ENCODE data around the gene CRTC2.
A peak's percentile ranks its signal among the peaks of the same experiment; 100 is the strongest.
"Not testable (repeated sequence)": the region's sequence is repeated elsewhere in the genome, so short reads cannot be mapped to it uniquely, and the experiment has no call there.

CRTC2 gene

DNA sequence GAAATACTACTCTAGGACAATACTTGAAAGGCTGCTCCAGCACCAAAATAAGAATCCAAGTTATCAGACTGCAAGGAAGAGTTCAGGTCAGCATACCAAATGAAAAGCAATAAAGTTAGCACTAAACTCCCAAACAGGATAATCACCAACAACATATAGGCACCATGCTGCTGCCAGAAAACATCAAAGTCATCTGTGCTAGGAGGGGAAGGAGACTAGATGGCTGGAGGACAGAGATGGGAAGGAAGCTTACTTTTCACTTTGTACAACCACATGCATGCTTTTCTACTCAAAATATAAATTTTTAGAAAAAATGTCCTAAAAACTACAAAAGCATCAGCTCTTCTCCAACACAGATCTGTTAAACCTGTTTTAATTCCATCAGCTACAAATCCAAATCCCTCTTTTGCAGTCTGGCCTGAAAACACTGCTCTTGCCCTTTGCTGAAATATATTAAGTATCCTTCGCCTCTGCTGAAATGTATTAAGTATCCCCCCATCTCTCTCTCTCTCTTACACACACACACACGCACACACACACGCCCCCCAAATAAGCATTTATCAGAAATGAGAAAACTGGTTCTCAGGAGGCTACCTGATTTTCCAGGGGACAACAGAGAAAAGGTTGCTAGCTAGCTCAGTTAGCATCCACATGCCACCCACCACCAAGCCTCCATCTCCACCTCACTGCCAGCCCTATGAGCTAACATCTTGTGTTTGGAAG, 37.2 kb downstream of the CRTC2 start:
- H3K9ac ChIP-seq (ENCODE audit: low read depth, low read length): peak overlapping the region; percentile 50
- no peaks in the 10 kb centered on the region for H3K36me3 ChIP-seq (ENCODE audit: control insufficient read depth, insufficient read depth, low read length)
- no peaks in the 10 kb centered on the region for H3K27me3 ChIP-seq (ENCODE audit: control insufficient read depth, insufficient read depth, low read length)
- H3K9me3 ChIP-seq (ENCODE audit: control insufficient read depth, insufficient read depth, low read length): no peaks in the 10 kb centered on the region
- peaks cover 23% of the 10 kb centered on the region for H3K4me1 ChIP-seq (ENCODE audit: control insufficient read depth, insufficient read depth, low read length)
- H3K4me3 ChIP-seq (ENCODE audit: low read depth, low read length): peak overlapping the region; percentile 77

DNA sequence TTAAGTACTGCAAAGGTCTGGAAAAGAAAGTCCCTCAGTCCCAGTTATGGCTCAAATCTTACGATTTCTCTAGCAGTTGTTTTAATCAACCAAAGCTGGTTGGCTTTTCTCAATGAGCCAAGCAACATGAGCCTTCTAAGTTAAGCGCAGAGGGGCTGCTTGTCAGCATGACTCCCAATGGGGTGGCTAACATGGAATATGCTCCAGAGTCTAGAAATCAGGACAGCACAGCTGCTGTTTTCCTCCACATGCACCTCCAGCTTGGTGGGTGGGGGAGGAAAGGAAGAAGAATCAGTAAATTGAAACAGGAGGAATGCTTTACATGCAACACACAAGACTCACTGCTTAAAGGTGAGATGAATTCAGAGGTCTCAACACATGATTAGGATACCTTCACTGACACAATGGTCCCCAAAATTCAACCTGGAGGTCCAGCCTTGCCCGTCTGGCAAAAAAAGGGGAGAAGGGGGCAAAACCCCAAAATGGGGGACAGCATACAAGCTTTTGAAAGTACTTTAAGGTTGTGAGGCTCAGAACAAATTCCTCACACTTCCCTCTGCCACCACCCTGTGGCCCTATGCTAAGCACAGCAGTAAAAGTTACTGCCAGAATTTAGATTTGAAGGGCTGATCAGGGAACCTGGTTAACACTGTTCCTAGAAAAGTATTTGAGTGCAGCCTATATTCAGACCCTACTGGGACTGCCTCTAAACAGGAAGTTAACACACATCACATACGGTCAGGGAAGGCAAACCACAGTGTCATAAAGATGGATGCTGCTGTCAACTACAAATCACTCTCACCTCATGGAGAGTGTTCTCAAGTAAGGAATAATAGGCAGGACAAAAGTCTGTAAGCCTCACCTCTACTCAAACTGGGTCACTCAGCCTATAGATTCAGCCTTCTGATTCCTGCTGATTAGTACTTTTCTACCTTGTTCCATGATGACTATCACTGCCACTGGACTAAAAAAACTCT, 38.2 kb downstream of the CRTC2 start:
- H3K9ac ChIP-seq (ENCODE audit: low read depth, low read length): peak overlapping the region; percentile 42
- H3K9me3 ChIP-seq (ENCODE audit: control insufficient read depth, insufficient read depth, low read length): no peaks in the 10 kb centered on the region
- peaks cover 4% of the 10 kb centered on the region for H3K36me3 ChIP-seq (ENCODE audit: control insufficient read depth, insufficient read depth, low read length)
- no peaks in the 10 kb centered on the region for H3K27me3 ChIP-seq (ENCODE audit: control insufficient read depth, insufficient read depth, low read length)
- H3K4me3 ChIP-seq (ENCODE audit: low read depth, low read length): peak overlapping the region; percentile 15
- peaks cover 23% of the 10 kb centered on the region for H3K4me1 ChIP-seq (ENCODE audit: control insufficient read depth, insufficient read depth, low read length)

DNA sequence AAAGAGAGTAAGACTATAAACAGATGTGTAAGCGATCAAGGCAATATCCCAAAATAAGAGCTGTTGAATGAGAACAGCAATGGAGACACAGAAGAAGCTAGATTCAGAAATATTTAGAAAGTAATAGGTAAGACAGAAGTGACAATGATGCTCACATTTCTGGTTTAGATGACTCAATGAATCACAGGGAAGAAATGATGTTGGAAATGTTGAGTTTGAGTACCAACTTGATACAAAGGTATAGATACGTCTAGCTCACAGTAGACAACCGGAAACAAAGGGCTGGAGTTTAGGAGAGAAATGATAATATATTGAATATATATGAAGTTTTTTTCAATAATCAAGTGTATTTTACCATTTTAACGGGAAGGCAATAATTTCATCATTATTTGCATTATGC, 42.1 kb downstream of the CRTC2 start:
- Histone ChIP-seq H3K27me3 (ENCODE audit: control insufficient read depth, insufficient read depth, low read length) (no peaks in the 10 kb centered on the region), H3K4me1 (ENCODE audit: control insufficient read depth, insufficient read depth, low read length) (peaks cover 18% of the 10 kb centered on the region), H3K9me3 (ENCODE audit: control insufficient read depth, insufficient read depth, low read length) (no peaks in the 10 kb centered on the region), H3K9ac (ENCODE audit: low read depth, low read length) (no peak overlapping the region), H3K36me3 (ENCODE audit: control insufficient read depth, insufficient read depth, low read length) (peaks cover 4% of the 10 kb centered on the region), H3K4me3 (ENCODE audit: low read depth, low read length) (no peak overlapping the region)

DNA sequence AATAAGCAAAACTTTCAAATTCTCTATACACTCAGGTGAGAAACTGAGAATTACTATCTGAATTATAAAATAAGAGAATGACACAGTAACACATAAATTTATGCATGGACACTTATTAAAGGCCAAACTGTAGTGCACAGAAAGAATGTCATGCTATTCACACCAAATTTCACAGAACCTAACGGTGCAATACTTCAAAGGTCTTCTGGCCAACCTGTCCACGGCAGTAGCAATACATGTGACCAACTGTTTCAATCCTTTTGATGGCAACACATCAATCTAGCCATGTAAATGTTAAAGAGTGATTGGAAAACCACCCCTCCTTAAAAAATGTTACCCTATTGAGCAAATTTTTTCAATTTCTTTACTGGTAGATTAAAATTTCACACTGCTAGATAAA, 46.1 kb downstream of the CRTC2 start:
- Histone ChIP-seq H3K4me1 (ENCODE audit: control insufficient read depth, insufficient read depth, low read length) (no peaks in the 10 kb centered on the region), H3K36me3 (ENCODE audit: control insufficient read depth, insufficient read depth, low read length) (peaks cover 4% of the 10 kb centered on the region), H3K9ac (ENCODE audit: low read depth, low read length) (no peak overlapping the region), H3K27me3 (ENCODE audit: control insufficient read depth, insufficient read depth, low read length) (no peaks in the 10 kb centered on the region), H3K9me3 (ENCODE audit: control insufficient read depth, insufficient read depth, low read length) (no peaks in the 10 kb centered on the region), H3K4me3 (ENCODE audit: low read depth, low read length) (no peak overlapping the region)

DNA sequence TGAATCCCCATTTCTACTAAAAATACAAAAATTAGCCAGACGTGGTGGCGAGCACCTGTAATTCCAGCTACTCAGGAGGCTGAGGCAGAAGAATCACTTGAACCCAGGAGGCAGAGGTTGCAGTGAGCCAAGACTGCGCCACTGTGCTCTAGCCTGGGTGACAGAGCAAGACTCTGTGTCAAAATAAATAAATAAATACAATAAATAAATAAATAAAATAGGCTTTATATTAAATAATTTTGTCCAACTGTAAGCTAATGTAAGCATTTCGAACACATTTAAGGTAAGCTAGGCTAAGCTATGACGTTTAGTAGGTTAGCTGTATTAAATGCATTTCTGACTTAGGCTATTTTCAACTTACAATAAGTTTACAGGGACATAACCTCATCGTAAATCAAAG, 47.9 kb downstream of the CRTC2 start:
- H3K9ac ChIP-seq (ENCODE audit: low read depth, low read length); H3K27me3 ChIP-seq (ENCODE audit: control insufficient read depth, insufficient read depth, low read length); H3K36me3 ChIP-seq (ENCODE audit: control insufficient read depth, insufficient read depth, low read length); H3K4me3 ChIP-seq (ENCODE audit: low read depth, low read length); H3K9me3 ChIP-seq (ENCODE audit: control insufficient read depth, insufficient read depth, low read length); H3K4me1 ChIP-seq (ENCODE audit: control insufficient read depth, insufficient read depth, low read length): not testable (repeated sequence)

DNA sequence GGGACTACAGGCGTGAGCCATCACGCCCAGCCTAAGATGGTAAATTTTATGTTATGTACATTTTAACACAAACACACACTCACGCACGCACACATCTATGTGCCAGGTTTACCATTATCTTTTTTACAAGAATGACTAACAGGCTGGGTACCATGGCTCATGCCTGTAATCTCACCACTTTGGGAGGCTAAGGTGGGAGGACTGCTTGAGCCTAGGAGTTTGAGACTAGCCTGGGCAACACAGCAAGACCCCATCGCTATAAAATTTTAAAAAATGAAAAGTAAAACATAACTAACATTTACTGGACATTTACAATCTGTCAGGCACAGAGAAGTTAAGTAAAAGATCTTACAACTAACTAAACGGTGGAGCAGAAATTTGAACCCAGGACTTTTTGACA, 50.3 kb downstream of the CRTC2 start:
- H3K9ac ChIP-seq (ENCODE audit: low read depth, low read length): no peak overlapping the region
- no peaks in the 10 kb centered on the region for H3K36me3 ChIP-seq (ENCODE audit: control insufficient read depth, insufficient read depth, low read length)
- H3K27me3 ChIP-seq (ENCODE audit: control insufficient read depth, insufficient read depth, low read length): no peaks in the 10 kb centered on the region
- no peaks in the 10 kb centered on the region for H3K9me3 ChIP-seq (ENCODE audit: control insufficient read depth, insufficient read depth, low read length)
- no peak overlapping the region for H3K4me3 ChIP-seq (ENCODE audit: low read depth, low read length)
- no peaks in the 10 kb centered on the region for H3K4me1 ChIP-seq (ENCODE audit: control insufficient read depth, insufficient read depth, low read length)

DNA sequence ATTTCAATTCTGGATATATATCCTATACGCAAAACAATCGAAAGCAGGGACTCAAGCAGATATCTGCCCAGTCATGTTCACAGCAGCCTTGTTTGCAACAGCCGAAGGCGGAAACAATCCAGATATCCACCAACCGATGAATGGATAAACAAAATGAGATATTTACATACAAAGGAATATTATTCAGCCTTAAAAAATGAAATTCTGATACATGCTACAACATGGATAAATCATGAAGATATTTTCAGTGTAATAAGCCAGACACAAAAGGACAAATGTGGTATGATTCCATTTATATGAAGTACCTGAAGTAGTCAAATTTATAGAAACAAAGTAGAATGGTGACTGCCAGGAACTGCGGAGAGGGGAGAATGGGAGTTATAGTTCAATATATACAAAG, 51.3 kb downstream of the CRTC2 start:
- no peak overlapping the region for H3K4me3 ChIP-seq (ENCODE audit: low read depth, low read length)
- H3K4me1 ChIP-seq (ENCODE audit: control insufficient read depth, insufficient read depth, low read length): no peaks in the 10 kb centered on the region
- no peaks in the 10 kb centered on the region for H3K9me3 ChIP-seq (ENCODE audit: control insufficient read depth, insufficient read depth, low read length)
- H3K27me3 ChIP-seq (ENCODE audit: control insufficient read depth, insufficient read depth, low read length): no peaks in the 10 kb centered on the region
- no peak overlapping the region for H3K9ac ChIP-seq (ENCODE audit: low read depth, low read length)
- no peaks in the 10 kb centered on the region for H3K36me3 ChIP-seq (ENCODE audit: control insufficient read depth, insufficient read depth, low read length)

DNA sequence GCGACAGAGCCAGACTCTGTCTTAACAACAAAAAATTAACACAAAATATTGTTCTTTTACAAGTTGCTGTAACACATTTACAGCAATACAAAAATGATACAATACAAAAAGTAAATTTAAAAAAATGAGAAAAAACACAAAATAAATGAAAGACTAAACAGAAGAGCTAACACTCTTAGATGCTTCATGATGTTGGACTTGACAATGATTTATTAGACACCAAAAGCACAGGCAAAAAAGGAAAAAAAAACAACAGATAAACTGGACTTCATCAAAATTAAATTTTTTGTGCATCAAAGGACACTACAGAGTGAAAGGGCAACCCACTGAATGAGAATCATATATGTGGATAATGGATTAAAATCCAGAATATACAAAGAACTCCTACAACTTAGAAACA, 52.0 kb downstream of the CRTC2 start:
- Histone ChIP-seq H3K4me3 (ENCODE audit: low read depth, low read length) (no peak overlapping the region), H3K9me3 (ENCODE audit: control insufficient read depth, insufficient read depth, low read length) (no peaks in the 10 kb centered on the region), H3K27me3 (ENCODE audit: control insufficient read depth, insufficient read depth, low read length) (no peaks in the 10 kb centered on the region), H3K4me1 (ENCODE audit: control insufficient read depth, insufficient read depth, low read length) (no peaks in the 10 kb centered on the region), H3K9ac (ENCODE audit: low read depth, low read length) (no peak overlapping the region), H3K36me3 (ENCODE audit: control insufficient read depth, insufficient read depth, low read length) (no peaks in the 10 kb centered on the region)

DNA sequence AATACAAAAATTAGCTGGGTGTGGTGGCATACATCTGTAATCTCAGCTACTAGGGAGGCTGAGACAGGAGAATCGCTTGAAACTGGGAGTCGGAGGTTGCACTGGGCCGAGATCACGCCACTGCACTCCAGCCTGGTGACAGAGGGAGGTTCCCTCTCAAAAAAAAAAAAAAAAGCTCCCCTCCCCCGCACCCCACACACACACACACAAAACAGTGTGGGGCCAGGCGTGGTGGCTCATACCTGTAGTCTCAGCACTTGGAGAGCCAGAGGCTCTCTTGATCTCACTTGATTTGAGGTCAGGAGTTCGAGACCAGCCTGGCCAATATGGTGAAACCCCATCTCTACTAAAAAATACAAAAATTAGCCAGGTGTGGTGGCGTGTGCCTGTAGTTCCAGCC, 52.5 kb downstream of the CRTC2 start:
- H3K9ac ChIP-seq (ENCODE audit: low read depth, low read length); H3K27me3 ChIP-seq (ENCODE audit: control insufficient read depth, insufficient read depth, low read length); H3K4me1 ChIP-seq (ENCODE audit: control insufficient read depth, insufficient read depth, low read length); H3K4me3 ChIP-seq (ENCODE audit: low read depth, low read length); H3K36me3 ChIP-seq (ENCODE audit: control insufficient read depth, insufficient read depth, low read length); H3K9me3 ChIP-seq (ENCODE audit: control insufficient read depth, insufficient read depth, low read length): not testable (repeated sequence)

DNA sequence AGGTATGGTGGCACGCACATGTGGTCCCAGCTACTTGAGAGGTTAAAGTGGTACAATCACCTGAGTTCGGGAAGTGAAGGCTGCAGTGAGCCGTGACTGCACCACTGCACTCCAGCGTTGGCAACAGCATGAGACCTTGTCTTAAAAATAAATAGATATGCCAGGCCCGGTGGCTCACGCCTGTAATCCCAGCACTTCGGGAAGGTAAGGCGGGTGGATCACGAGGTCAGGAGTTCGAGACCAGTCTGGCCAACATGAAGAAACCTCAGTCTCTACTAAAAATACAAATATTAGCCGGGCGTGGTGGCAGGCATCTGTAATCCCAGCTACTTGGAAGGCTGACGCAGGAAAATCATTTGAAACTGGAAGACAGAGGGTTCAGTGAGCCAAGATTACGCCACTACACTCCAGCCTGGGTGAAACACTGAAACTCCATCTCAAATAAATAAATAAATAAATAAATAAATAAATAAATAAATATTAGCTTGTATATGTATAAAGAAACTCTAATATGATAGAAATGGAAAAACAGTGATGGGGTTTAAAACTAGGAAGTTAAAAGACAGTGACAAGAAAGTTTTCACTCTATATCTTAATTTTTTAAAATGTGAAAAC, 54.5 kb downstream of the CRTC2 start:
- Histone ChIP-seq H3K9ac (ENCODE audit: low read depth, low read length) (no peak overlapping the region), H3K4me1 (ENCODE audit: control insufficient read depth, insufficient read depth, low read length) (no peaks in the 10 kb centered on the region), H3K9me3 (ENCODE audit: control insufficient read depth, insufficient read depth, low read length) (no peaks in the 10 kb centered on the region), H3K36me3 (ENCODE audit: control insufficient read depth, insufficient read depth, low read length) (no peaks in the 10 kb centered on the region), H3K4me3 (ENCODE audit: low read depth, low read length) (no peak overlapping the region), H3K27me3 (ENCODE audit: control insufficient read depth, insufficient read depth, low read length) (no peaks in the 10 kb centered on the region)

DNA sequence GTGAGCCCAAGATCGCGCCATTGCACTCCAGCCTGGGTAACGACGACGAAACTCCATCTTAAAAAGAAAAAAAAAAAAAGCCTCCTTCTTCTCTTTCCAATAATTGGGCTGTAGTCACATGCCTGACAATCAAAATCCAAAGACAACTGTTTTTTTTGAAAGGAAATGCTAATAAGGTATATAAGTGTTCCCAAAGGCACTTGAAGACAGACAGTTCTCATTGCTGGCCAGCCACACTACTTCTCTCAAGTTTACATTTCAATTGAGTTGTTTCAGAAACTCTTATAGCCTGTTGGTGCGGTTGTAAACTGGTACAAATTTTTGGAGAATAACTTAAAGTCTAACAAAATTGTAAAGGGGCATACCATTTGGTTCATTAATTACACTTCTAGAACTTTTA, 58.9 kb downstream of the CRTC2 start:
- H3K4me3 ChIP-seq (ENCODE audit: low read depth, low read length): no peak overlapping the region
- H3K4me1 ChIP-seq (ENCODE audit: control insufficient read depth, insufficient read depth, low read length): no peaks in the 10 kb centered on the region
- H3K36me3 ChIP-seq (ENCODE audit: control insufficient read depth, insufficient read depth, low read length): no peaks in the 10 kb centered on the region
- H3K9ac ChIP-seq (ENCODE audit: low read depth, low read length): no peak overlapping the region
- no peaks in the 10 kb centered on the region for H3K9me3 ChIP-seq (ENCODE audit: control insufficient read depth, insufficient read depth, low read length)
- H3K27me3 ChIP-seq (ENCODE audit: control insufficient read depth, insufficient read depth, low read length): no peaks in the 10 kb centered on the region
